Measurements from ENCODE around the gene PPP2R2C.

PPP2R2C gene

GRCh38 chr4:6467600-6467999 lies 4.8 kb downstream of the PPP2R2C start:
- no peak for DNase-seq

GRCh38 chr4:6466756-6467381 lies 5.5 kb downstream of the PPP2R2C start:
- DNase-seq = no peak

GRCh38 chr4:6465955-6466354 lies 6.5 kb downstream of the PPP2R2C start:
- no peak for DNase-seq

- no peak for DNase-seq
Measured at GRCh38 chr4:6464842-6465588, 7.4 kb downstream of the PPP2R2C start.

- DNase-seq = no peak
Measured at GRCh38 chr4:6463311-6464289, 8.8 kb downstream of the PPP2R2C start.

- no peak for DNase-seq
Measured at GRCh38 chr4:6461301-6462165, 10.9 kb downstream of the PPP2R2C start.

GRCh38 chr4:6460876-6461275 lies 11.5 kb downstream of the PPP2R2C start:
- no peak for DNase-seq

GRCh38 chr4:6458528-6458927 lies 13.9 kb downstream of the PPP2R2C start:
- no peak for DNase-seq

- no peak for DNase-seq
Measured at GRCh38 chr4:6456450-6456849, 16.0 kb downstream of the PPP2R2C start.

- DNase-seq = no peak
Measured at GRCh38 chr4:6454112-6454910, 18.1 kb downstream of the PPP2R2C start.

- DNase-seq = no peak
Measured at GRCh38 chr4:6453688-6453990, 18.8 kb downstream of the PPP2R2C start.

- DNase-seq = no peak
Measured at GRCh38 chr4:6452897-6453687, 19.3 kb downstream of the PPP2R2C start.

- no peak for DNase-seq
Measured at GRCh38 chr4:6452116-6452896, 20.1 kb downstream of the PPP2R2C start.

GRCh38 chr4:6451309-6451708 lies 21.1 kb downstream of the PPP2R2C start:
- DNase-seq = no peak

- no peak for DNase-seq
Measured at GRCh38 chr4:6450709-6451108, 21.7 kb downstream of the PPP2R2C start.

- DNase-seq = no peak
Measured at GRCh38 chr4:6449746-6450369, 22.6 kb downstream of the PPP2R2C start.

- no peak for DNase-seq
Measured at GRCh38 chr4:6449335-6449734, 23.1 kb downstream of the PPP2R2C start.

GRCh38 chr4:6448476-6449170 lies 23.8 kb downstream of the PPP2R2C start:
- no peak for DNase-seq

- DNase-seq = no peak
Measured at GRCh38 chr4:6447672-6448171, 24.7 kb downstream of the PPP2R2C start.
